ENCODE data around the gene GALNT14.

DNA sequence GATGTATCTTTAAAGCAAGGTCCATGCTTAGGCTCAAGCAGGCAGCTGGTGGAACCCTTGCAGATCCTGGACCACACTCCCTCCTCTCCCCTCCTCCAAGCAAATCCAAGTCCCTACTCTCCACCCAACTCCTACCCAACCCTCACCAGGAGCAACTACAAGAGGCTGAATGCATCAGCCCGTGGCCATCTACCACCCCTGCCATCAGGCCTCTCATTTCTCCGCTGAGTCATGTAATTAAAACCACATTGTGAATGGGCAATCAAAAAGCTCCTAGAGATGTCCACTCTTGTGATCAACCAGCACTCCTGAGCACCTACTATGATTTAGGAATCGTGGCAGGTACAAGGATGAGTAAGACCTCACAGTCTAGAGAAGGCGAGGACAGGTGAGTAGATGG, 188.8 kb downstream of the GALNT14 start:
- TF ChIP-seq, protein P1, sequence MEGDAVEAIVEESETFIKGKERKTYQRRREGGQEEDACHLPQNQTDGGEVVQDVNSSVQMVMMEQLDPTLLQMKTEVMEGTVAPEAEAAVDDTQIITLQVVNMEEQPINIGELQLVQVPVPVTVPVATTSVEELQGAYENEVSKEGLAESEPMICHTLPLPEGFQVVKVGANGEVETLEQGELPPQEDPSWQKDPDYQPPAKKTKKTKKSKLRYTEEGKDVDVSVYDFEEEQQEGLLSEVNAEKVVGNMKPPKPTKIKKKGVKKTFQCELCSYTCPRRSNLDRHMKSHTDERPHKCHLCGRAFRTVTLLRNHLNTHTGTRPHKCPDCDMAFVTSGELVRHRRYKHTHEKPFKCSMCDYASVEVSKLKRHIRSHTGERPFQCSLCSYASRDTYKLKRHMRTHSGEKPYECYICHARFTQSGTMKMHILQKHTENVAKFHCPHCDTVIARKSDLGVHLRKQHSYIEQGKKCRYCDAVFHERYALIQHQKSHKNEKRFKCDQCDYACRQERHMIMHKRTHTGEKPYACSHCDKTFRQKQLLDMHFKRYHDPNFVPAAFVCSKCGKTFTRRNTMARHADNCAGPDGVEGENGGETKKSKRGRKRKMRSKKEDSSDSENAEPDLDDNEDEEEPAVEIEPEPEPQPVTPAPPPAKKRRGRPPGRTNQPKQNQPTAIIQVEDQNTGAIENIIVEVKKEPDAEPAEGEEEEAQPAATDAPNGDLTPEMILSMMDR (IDR thresholded peaks at IDR 0.05), result no peak
- TF ChIP-seq POLR2A (IDR thresholded peaks at IDR 0.05), result no peak

Data from adrenal gland (tissue), 5 donors.